OCI-LY1 (cell line): ENCODE results near the gene WDFY4.

Experiments
- CTCF ChIP-seq: fragments of 200-600 bp; sonication (generic), shearing (Covaris generic); IDR thresholded peaks from 2 replicates; pipeline ENCODE4 v1.5.1; 2017; ENCODE audit warnings: mild to moderate bottlenecking, antibody characterized with exemption, low read length, moderate library complexity, mixed read lengths
- EZH2 ChIP-seq: fragments of 200-600 bp; sonication (generic), shearing (Covaris generic); IDR thresholded peaks from 2 replicates; pipeline ENCODE4 v1.8.0; 2017; ENCODE audit warnings: borderline replicate concordance, mixed run types, mild to moderate bottlenecking, antibody characterized with exemption, low read length, moderate library complexity, mixed read lengths

GRCh38 chr10:48974510-48975156, 290.0 kb downstream of the WDFY4 start:
- TF ChIP-seq EZH2 = no peak
- no peak for TF ChIP-seq CTCF
